Measurements from ENCODE around the gene CACTIN. TPM values are rescaled to one million over a fixed set of nuclear protein-coding genes. Genes with fewer than 3 reads are reported as not detected.

CACTIN gene
- total RNA-seq, 2 donors from 2014 or later, result 38.2 to 52.8 TPM

DNA sequence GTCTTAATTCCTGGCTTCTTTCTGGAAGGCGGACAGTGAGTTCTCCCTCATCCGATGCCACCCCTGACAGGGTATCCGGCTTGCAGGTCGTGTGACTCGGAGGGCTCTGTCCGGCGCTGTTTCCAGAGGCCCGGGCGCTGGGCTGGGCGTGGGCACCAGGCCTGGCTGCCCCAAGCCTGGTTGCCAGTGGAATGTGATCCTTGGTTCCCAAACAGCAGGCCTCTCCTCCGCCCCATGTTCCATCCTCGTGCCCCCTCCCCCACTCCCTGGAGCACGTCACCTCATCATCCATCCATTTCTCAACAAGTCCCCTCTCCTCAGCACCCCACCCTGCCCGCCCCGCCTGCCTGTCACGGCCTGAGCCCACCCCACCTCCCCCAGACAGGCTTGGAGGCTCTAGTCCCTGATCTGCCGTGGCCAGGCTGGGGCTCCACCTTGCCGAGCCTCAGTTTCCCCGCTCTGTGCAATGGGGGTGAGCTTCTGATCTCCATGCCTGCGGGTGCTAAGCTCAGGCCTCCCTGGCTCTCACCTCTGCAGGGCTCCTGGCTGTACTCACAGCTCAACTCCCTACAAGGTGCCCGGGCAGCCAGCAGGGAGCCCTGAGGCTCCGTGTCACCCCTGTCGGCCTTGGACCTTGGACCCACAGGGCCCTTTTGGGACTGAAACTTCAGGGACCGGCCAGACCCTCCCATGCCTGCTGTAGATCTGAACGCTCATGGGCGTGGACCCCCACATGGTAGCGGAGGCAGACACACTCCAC lies 22.2 kb downstream of the CACTIN start:
- TF ChIP-seq POLR2A (IDR thresholded peaks at IDR 0.05), result no peak
- H3K9me3 ChIP-seq, result no peaks in the 10 kb centered on the region
- H3K4me1 ChIP-seq (replicated peaks), result peaks cover 10% of the 10 kb centered on the region
- no peak overlapping the region for H3K27ac ChIP-seq
- DNase-seq (ENCODE audit: low spot score), result no peak
- H3K36me3 ChIP-seq, result no peaks in the 10 kb centered on the region
- intact Hi-C loops (cut with DNase I), result no loop called here
- WGBS, result 83% methylated on average over 27 of the region's 27 CpGs
- H3K27me3 ChIP-seq (replicated peaks; ENCODE audit: insufficient read depth), result no peaks in the 10 kb centered on the region
- no peak overlapping the region for H3K4me3 ChIP-seq

DNA sequence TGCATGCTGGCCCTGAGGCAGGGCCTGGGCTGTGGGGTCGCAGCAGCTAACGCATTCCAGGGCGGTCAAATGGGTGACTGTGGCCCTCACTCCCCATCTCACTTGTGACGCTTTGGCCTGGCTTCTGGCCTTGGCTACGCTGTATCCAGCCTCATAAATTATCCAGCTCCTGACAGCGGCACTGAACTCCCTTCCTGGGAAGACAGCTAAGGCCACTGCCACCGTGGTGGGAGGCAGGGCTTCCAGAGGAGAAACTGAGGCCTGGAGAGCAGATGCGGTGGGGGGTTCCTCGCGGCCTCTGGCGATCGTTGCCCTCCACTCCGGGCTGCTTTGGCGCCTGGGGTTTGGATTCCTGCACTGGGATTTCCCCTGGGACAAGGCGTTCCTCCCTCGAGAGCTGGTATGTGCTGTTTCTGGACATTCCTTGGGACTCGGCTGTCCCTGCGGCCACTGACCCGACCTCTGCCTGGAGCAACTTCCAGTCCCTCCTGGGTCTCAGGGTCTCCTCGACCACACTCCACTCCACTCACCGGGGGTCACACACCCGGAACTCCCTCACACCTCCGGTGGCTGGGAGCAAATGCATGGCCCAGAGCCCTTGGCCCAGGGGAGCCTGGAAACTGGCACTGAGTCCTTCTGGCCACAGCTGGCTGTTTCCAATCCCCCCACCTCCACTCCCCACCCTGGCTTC lies 23.3 kb downstream of the CACTIN start:
- Histone ChIP-seq H3K9me3 (no peaks in the 10 kb centered on the region), H3K27ac (no peak overlapping the region), H3K36me3 (no peaks in the 10 kb centered on the region), H3K4me3 (no peak overlapping the region), H3K27me3 (replicated peaks; ENCODE audit: insufficient read depth) (no peaks in the 10 kb centered on the region), H3K4me1 (replicated peaks) (peaks cover 10% of the 10 kb centered on the region)
- TF ChIP-seq POLR2A (IDR thresholded peaks at IDR 0.05), result no peak
- TF ChIP-seq, protein P1, sequence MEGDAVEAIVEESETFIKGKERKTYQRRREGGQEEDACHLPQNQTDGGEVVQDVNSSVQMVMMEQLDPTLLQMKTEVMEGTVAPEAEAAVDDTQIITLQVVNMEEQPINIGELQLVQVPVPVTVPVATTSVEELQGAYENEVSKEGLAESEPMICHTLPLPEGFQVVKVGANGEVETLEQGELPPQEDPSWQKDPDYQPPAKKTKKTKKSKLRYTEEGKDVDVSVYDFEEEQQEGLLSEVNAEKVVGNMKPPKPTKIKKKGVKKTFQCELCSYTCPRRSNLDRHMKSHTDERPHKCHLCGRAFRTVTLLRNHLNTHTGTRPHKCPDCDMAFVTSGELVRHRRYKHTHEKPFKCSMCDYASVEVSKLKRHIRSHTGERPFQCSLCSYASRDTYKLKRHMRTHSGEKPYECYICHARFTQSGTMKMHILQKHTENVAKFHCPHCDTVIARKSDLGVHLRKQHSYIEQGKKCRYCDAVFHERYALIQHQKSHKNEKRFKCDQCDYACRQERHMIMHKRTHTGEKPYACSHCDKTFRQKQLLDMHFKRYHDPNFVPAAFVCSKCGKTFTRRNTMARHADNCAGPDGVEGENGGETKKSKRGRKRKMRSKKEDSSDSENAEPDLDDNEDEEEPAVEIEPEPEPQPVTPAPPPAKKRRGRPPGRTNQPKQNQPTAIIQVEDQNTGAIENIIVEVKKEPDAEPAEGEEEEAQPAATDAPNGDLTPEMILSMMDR (IDR thresholded peaks at IDR 0.05), result no peak
- TF ChIP-seq POLR2AphosphoS5 (IDR thresholded peaks at IDR 0.05), result no peak
- no peak for DNase-seq (ENCODE audit: low spot score)
- intact Hi-C loops (cut with DNase I), result no loop called here
- WGBS, result 57% methylated on average over 23 of the region's 23 CpGs

DNA sequence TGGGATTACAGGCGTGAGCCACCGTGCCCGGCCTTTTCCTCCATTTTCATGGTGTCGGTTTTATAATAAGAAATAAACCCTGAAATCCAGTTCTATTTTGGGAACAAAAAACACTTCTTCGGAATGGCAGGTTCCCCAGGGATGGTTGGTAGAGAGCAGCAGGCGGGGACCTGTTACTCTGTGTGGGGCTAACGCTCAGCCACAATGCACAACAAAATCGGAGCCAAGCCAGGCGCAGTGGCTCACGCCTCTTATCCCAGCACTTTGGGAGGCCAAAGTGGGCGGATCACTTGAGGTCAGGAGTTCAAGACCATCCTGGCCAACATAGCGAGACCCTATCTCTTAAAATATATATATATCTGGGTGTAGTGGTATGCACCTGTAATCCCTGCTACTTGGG lies 25.6 kb downstream of the CACTIN start:
- H3K9me3 ChIP-seq, result no peaks in the 10 kb centered on the region
- TF ChIP-seq POLR2AphosphoS5 (IDR thresholded peaks at IDR 0.05) (no peak), POLR2A (IDR thresholded peaks at IDR 0.05) (no peak)
- TF ChIP-seq, protein P1 (IDR thresholded peaks at IDR 0.05), result no peak
- 83% methylated on average over 12 of the region's 12 CpGs for WGBS

DNA sequence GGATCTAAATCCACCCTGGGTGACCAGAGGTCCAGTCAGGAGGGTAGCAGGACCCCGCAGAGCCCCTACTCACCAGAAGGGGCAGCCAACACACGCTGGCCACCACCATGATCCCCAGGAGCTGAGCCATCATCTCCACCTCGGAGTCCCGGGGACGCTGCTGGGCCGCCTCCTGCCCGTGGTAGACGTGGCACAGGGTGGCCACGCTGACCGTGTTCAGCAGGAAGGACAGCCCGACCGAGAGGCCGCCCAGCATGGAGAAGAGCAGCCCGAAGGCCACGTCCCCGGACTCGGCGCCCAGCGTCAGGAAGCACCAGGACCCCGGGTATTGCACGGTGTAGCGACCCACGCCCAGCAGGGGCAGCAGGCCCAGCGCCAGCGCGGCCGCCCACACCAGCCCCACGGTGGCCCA lies 26.8 kb downstream of the CACTIN start:
- no peaks in the 10 kb centered on the region for H3K9me3 ChIP-seq
- no peak overlapping the region for H3K27ac ChIP-seq
- H3K4me3 ChIP-seq, result no peak overlapping the region
- no peaks in the 10 kb centered on the region for H3K4me1 ChIP-seq (replicated peaks)
- H3K36me3 ChIP-seq, result no peaks in the 10 kb centered on the region
- no peaks in the 10 kb centered on the region for H3K27me3 ChIP-seq (replicated peaks; ENCODE audit: insufficient read depth)
- intact Hi-C loops (cut with DNase I), result no loop called here
- no peak for DNase-seq (ENCODE audit: low spot score)
- WGBS, result 85% methylated on average over 18 of the region's 28 CpGs
- TF ChIP-seq POLR2A (IDR thresholded peaks at IDR 0.05) (no peak), POLR2AphosphoS5 (IDR thresholded peaks at IDR 0.05) (no peak)
- TF ChIP-seq, protein P1 (IDR thresholded peaks at IDR 0.05), result no peak

More for the DNA sequence above, 25.6 kb downstream of the CACTIN start:
- DNase-seq (ENCODE audit: low spot score), result no peak
- Histone ChIP-seq H3K27ac (no peak overlapping the region), H3K27me3 (replicated peaks; ENCODE audit: insufficient read depth) (no peaks in the 10 kb centered on the region), H3K4me3 (no peak overlapping the region), H3K4me1 (replicated peaks) (peaks cover 3% of the 10 kb centered on the region), H3K36me3 (no peaks in the 10 kb centered on the region)
- intact Hi-C loops (cut with DNase I), result no loop called here

DNA sequence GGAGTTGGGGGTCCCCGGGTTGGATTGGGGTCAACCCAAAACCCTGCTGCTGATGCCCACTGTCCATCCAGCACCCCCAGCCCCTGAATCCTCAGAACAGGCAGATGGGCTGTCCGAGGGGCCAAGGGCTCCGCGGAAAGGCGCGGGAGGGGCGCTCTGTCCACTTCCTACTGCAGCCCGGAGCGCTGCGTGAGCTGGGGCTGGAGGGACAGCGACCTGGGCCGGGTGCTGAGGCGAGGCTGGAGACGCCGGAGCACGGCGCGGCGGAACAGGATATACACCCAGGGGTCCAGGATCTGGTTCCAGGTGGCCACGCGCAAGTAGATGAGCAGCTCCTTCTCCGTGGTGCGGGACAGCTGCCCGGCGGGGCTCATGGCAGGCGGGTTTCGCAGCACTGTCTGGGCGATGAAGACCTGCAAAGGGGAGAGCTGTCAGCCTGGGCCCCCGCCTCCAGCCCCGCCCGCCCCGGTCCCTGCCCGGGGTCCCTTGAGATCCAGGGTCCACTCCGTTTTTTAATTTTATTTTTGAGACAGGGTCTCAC lies 31.0 kb downstream of the CACTIN start:
- Histone ChIP-seq H3K4me1 (replicated peaks) (no peaks in the 10 kb centered on the region), H3K27ac (no peak overlapping the region), H3K9me3 (no peaks in the 10 kb centered on the region), H3K36me3 (no peaks in the 10 kb centered on the region), H3K4me3 (no peak overlapping the region), H3K27me3 (replicated peaks; ENCODE audit: insufficient read depth) (no peaks in the 10 kb centered on the region)
- TF ChIP-seq POLR2A (IDR thresholded peaks at IDR 0.05) (no peak), POLR2AphosphoS5 (IDR thresholded peaks at IDR 0.05) (no peak)
- TF ChIP-seq, protein P1 (IDR thresholded peaks at IDR 0.05), result no peak
- no peak for DNase-seq (ENCODE audit: low spot score)
- intact Hi-C loops (cut with DNase I), result no loop called here
- WGBS, result 75% methylated on average over 34 of the region's 34 CpGs
